Lower lobe of right lung (tissue), 2 donors: ENCODE data around the gene OXNAD1. TPM values are rescaled to one million over a fixed set of nuclear protein-coding genes. Genes with fewer than 3 reads are reported as not detected.

Experiments
- ATAC-seq, 2 donors: fragments of 200-7000 bp; cut with Tn5 transposase; one replicate each; pipeline ENCODE4 v1.9.1; 2020 to 2022; ENCODE audit warnings: mild to moderate bottlenecking in 2 of 2, moderate library complexity in 2 of 2
- DNase-seq: peaks from one replicate; pipeline ENCODE4 v3.0.0-alpha.2; 2020
- H3K27ac ChIP-seq: fragments of 200-600 bp; one replicate; pipeline ENCODE4 v1.8.0; 2022
- H3K27me3 ChIP-seq: fragments of 200-600 bp; one replicate; pipeline ENCODE4 v1.8.0; 2022; ENCODE audit warnings: low read depth
- H3K36me3 ChIP-seq: fragments of 200-600 bp; one replicate; pipeline ENCODE4 v1.8.0; 2022; ENCODE audit warnings: mild to moderate bottlenecking
- H3K4me1 ChIP-seq: fragments of 200-600 bp; one replicate; pipeline ENCODE4 v1.8.0; 2022
- H3K4me3 ChIP-seq: fragments of 200-600 bp; one replicate; pipeline ENCODE4 v1.8.0; 2022; ENCODE audit warnings: mild to moderate bottlenecking
- H3K9me3 ChIP-seq: fragments of 200-600 bp; one replicate; pipeline ENCODE4 v1.8.0; 2022
- CTCF ChIP-seq: fragments of 200-600 bp; IDR thresholded peaks from one replicate; pipeline ENCODE4 v1.8.0; 2022; ENCODE audit warnings: antibody characterized with exemption, mild to moderate bottlenecking
- intact Hi-C: fragments of 100-400 bp; cut with DNase I; formaldehyde crosslinking; loops from one replicate; pipeline ENCODE4 v1.11.0; 2022
- total RNA-seq: library from RNA; stranded (reverse); fragmentation: NEBNext Ultra II Directional; extraction: Animal tissue kit (Norgen Biotek cat#: 25700); gene quantifications from one replicate; pipeline ENCODE4 v1.2.1, GENCODE V29; 2021
- donor health status: DM: no; HTN: yes; CAD: no; lungs with severe emphysema.

OXNAD1 gene
- total RNA-seq, 1 donor from 2014 or later: 13.1 TPM

- no peak for TF ChIP-seq CTCF
- no peaks in the 10 kb centered on the region for H3K9me3 ChIP-seq
- peaks cover 17% of the 10 kb centered on the region for H3K4me1 ChIP-seq
- DNase-seq (no peak), ATAC-seq (peak in 1 of 2 donors; percentile 43)
- no peaks in the 10 kb centered on the region for H3K27me3 ChIP-seq
- intact Hi-C loops: no loop called here
- peaks cover 7% of the 10 kb centered on the region for H3K36me3 ChIP-seq
- no peak overlapping the region for H3K27ac ChIP-seq
- peak overlapping the region; percentile 33 for H3K4me3 ChIP-seq
Measured at GRCh38 chr3:16288664-16289063, 23.7 kb downstream of the OXNAD1 start.

- no peak for TF ChIP-seq CTCF
- ATAC-seq (no peak), DNase-seq (no peak)
- H3K4me1 ChIP-seq: peaks cover 17% of the 10 kb centered on the region
- peaks cover 7% of the 10 kb centered on the region for H3K36me3 ChIP-seq
- intact Hi-C loops: no loop called here
- no peaks in the 10 kb centered on the region for H3K9me3 ChIP-seq
- no peak overlapping the region for H3K4me3 ChIP-seq
- H3K27me3 ChIP-seq: no peaks in the 10 kb centered on the region
- no peak overlapping the region for H3K27ac ChIP-seq
Measured at GRCh38 chr3:16289144-16289889, 24.3 kb downstream of the OXNAD1 start.

GRCh38 chr3:16290007-16290826 lies 25.2 kb downstream of the OXNAD1 start:
- H3K9me3 ChIP-seq: no peaks in the 10 kb centered on the region
- H3K27me3 ChIP-seq: no peaks in the 10 kb centered on the region
- no peak overlapping the region for H3K27ac ChIP-seq
- ATAC-seq (peak; percentile 78 to 80), DNase-seq (no peak)
- intact Hi-C loops: loop anchor here (5.0 kb wide), 1 partner anchor 262 kb away; no protein-coding TSS in a partner anchor
- H3K4me3 ChIP-seq: no peak overlapping the region
- TF ChIP-seq CTCF: peak; percentile 83
- peaks cover 11% of the 10 kb centered on the region for H3K36me3 ChIP-seq
- H3K4me1 ChIP-seq: peaks cover 17% of the 10 kb centered on the region

GRCh38 chr3:16290827-16291196 lies 25.8 kb downstream of the OXNAD1 start:
- H3K9me3 ChIP-seq: no peaks in the 10 kb centered on the region
- H3K36me3 ChIP-seq: peaks cover 16% of the 10 kb centered on the region
- H3K4me3 ChIP-seq: no peak overlapping the region
- no peaks in the 10 kb centered on the region for H3K27me3 ChIP-seq
- no peak for DNase-seq
- peak in 1 of 2 donors; percentile 72 for ATAC-seq
- intact Hi-C loops: loop anchor here (5.0 kb wide), 1 partner anchor 261 kb away; no protein-coding TSS in a partner anchor
- no peak overlapping the region for H3K27ac ChIP-seq
- TF ChIP-seq CTCF: no peak
- H3K4me1 ChIP-seq: peaks cover 23% of the 10 kb centered on the region

- ATAC-seq (no peak), DNase-seq (no peak)
- Histone ChIP-seq H3K27ac (no peak overlapping the region), H3K4me3 (no peak overlapping the region), H3K4me1 (peaks cover 23% of the 10 kb centered on the region), H3K27me3 (no peaks in the 10 kb centered on the region), H3K9me3 (no peaks in the 10 kb centered on the region), H3K36me3 (peaks cover 13% of the 10 kb centered on the region)
- intact Hi-C loops: loop anchor here (5.0 kb wide), 1 partner anchor 257 kb away; no protein-coding TSS in a partner anchor
- TF ChIP-seq CTCF: no peak
Measured at GRCh38 chr3:16294844-16295243, 29.8 kb downstream of the OXNAD1 start.
